Non-pigmented ciliary epithelial cell (primary cell): ENCODE results near the gene ADCK2.
"Not testable (repeated sequence)": the region's sequence is repeated elsewhere in the genome, so short reads cannot be mapped to it uniquely, and the experiment has no call there.

Experiments
- DNase-seq: peaks from one replicate; pipeline ENCODE4 v3.0.0-alpha.2; 2010; ENCODE audit warnings: low read depth

Gene ADCK2

GRCh38 chr7:140743255-140743654 is 70.5 kb downstream of the ADCK2 start:
- DNase-seq, result not testable (repeated sequence)

DNA sequence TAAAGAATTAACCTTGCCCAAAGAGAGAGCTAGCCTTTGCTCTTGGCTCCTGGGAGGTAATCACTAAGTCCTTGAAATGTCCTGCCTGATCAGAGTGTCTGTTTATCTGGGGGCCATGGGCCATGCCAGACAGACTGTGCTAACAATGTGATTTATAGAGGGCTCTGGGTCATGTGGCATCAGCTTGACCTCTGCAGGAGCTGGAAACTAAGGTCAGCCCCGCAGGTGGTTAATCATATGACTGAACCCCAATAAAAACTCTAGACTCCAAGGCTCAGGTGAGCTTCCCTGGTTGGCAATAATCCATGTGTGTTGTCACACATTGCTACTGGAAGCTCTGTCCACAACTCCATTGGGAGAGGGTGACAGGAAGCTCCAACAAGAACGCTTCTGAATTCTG is 71.3 kb downstream of the ADCK2 start:
- no peak for DNase-seq
